ENCODE data around the gene GUF1.
A peak's percentile ranks its signal among the peaks of the same experiment; 100 is the strongest.

The GUF1 gene

GRCh38 chr4:44701037-44701436 is 22.8 kb downstream of the GUF1 start:
- peaks cover 16 to 53% of the 10 kb centered on the region in 2 donors for H3K36me3 ChIP-seq (ENCODE audit: control insufficient read depth in 1 of 2, insufficient read depth in 2 of 2, low read length in 2 of 2)
- no peak overlapping the region for H3K27ac ChIP-seq (ENCODE audit: low read depth, low read length)

DNA sequence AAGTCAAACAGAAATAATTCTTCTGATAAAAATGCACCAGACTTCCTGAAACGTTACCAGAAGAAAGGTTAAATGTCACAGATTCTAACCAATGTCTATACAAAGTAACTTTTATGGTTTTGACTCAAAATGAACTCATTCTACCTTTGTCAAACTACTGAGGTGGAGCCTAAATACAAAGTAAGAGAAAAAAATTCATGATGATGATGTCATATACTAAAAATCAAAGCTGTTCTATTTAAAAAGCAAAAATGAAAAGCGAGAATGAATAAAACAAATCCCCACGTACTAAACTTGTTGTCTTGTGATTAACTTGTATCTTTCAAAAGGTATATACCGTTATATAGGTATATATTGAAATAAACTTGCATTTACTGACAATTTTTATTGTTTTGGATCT is 26.5 kb downstream of the GUF1 start:
- Histone ChIP-seq H3K36me3 (ENCODE audit: control insufficient read depth in 1 of 2, insufficient read depth in 2 of 2, low read length in 2 of 2) (peaks cover 12 to 26% of the 10 kb centered on the region in 2 donors), H3K27ac (ENCODE audit: low read depth, low read length) (no peak overlapping the region), H3K9me3 (ENCODE audit: control insufficient read depth in 1 of 2, low read length in 2 of 2) (no peaks in the 10 kb centered on the region), H3K4me3 (ENCODE audit: low read depth in 1 of 2, low read length in 2 of 2) (no peak overlapping the region), H3K27me3 (ENCODE audit: control insufficient read depth in 1 of 2, insufficient read depth in 2 of 2, low read length in 2 of 2) (no peaks in the 10 kb centered on the region), H3K4me1 (ENCODE audit: control insufficient read depth in 1 of 2, insufficient read depth in 2 of 2, low read length in 2 of 2) (no peaks in the 10 kb centered on the region), H3K9ac (ENCODE audit: low read depth in 1 of 2, low read length in 2 of 2) (no peak overlapping the region)

More at GRCh38 chr4:44701037-44701436, 22.8 kb downstream of the GUF1 start:
- Histone ChIP-seq H3K9ac (ENCODE audit: low read depth in 1 of 2, low read length in 2 of 2) (no peak overlapping the region), H3K27me3 (ENCODE audit: control insufficient read depth in 1 of 2, insufficient read depth in 2 of 2, low read length in 2 of 2) (no peaks in the 10 kb centered on the region), H3K4me3 (ENCODE audit: low read depth in 1 of 2, low read length in 2 of 2) (no peak overlapping the region), H3K9me3 (ENCODE audit: control insufficient read depth in 1 of 2, low read length in 2 of 2) (no peaks in the 10 kb centered on the region), H3K4me1 (ENCODE audit: control insufficient read depth in 1 of 2, insufficient read depth in 2 of 2, low read length in 2 of 2) (no peaks in the 10 kb centered on the region)

GRCh38 chr4:44713125-44713524 is 34.9 kb downstream of the GUF1 start:
- Histone ChIP-seq H3K9me3 (ENCODE audit: control insufficient read depth in 1 of 2, low read length in 2 of 2) (no peaks in the 10 kb centered on the region), H3K9ac (ENCODE audit: low read depth in 1 of 2, low read length in 2 of 2) (no peak overlapping the region), H3K4me3 (ENCODE audit: low read depth in 1 of 2, low read length in 2 of 2) (no peak overlapping the region), H3K27me3 (ENCODE audit: control insufficient read depth in 1 of 2, insufficient read depth in 2 of 2, low read length in 2 of 2) (no peaks in the 10 kb centered on the region), H3K4me1 (ENCODE audit: control insufficient read depth in 1 of 2, insufficient read depth in 2 of 2, low read length in 2 of 2) (no peaks in the 10 kb centered on the region), H3K36me3 (ENCODE audit: control insufficient read depth in 1 of 2, insufficient read depth in 2 of 2, low read length in 2 of 2) (no peaks in the 10 kb centered on the region), H3K27ac (ENCODE audit: low read depth, low read length) (no peak overlapping the region)

- Histone ChIP-seq H3K9ac (ENCODE audit: low read depth in 1 of 2, low read length in 2 of 2) (no peak overlapping the region), H3K27ac (ENCODE audit: low read depth, low read length) (no peak overlapping the region), H3K36me3 (ENCODE audit: control insufficient read depth in 1 of 2, insufficient read depth in 2 of 2, low read length in 2 of 2) (no peaks in the 10 kb centered on the region), H3K9me3 (ENCODE audit: control insufficient read depth in 1 of 2, low read length in 2 of 2) (no peaks in the 10 kb centered on the region), H3K4me1 (ENCODE audit: control insufficient read depth in 1 of 2, insufficient read depth in 2 of 2, low read length in 2 of 2) (no peaks in the 10 kb centered on the region), H3K4me3 (ENCODE audit: low read depth in 1 of 2, low read length in 2 of 2) (no peak overlapping the region), H3K27me3 (ENCODE audit: control insufficient read depth in 1 of 2, insufficient read depth in 2 of 2, low read length in 2 of 2) (no peaks in the 10 kb centered on the region)
Measured at GRCh38 chr4:44716597-44716996, 38.4 kb downstream of the GUF1 start.

DNA sequence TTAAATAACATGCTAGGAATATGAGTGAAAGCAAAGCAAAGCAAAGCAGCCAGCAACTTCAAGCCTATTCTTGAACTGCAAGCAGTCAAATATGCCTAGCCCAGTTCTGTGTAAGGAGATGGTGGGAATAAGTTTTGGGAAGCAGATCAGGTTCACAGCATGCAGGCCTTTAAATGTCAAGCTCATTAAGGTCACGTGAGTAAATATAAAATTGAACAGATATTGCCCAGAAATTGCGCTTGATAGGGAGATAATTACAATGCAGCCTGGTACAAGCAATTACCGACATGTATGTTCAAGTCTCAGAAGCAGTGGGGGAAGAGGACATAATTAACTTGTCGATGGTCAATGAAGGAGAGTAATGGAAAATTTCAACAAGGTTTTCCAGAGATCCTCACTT is 42.2 kb downstream of the GUF1 start:
- H3K9me3 ChIP-seq (ENCODE audit: control insufficient read depth in 1 of 2, low read length in 2 of 2): no peaks in the 10 kb centered on the region
- H3K36me3 ChIP-seq (ENCODE audit: control insufficient read depth in 1 of 2, insufficient read depth in 2 of 2, low read length in 2 of 2): no peaks in the 10 kb centered on the region
- no peaks in the 10 kb centered on the region for H3K27me3 ChIP-seq (ENCODE audit: control insufficient read depth in 1 of 2, insufficient read depth in 2 of 2, low read length in 2 of 2)
- H3K4me1 ChIP-seq (ENCODE audit: control insufficient read depth in 1 of 2, insufficient read depth in 2 of 2, low read length in 2 of 2): peaks cover 7 to 8% of the 10 kb centered on the region in 2 donors
- no peak overlapping the region for H3K4me3 ChIP-seq (ENCODE audit: low read depth in 1 of 2, low read length in 2 of 2)
- no peak overlapping the region for H3K27ac ChIP-seq (ENCODE audit: low read depth, low read length)
- H3K9ac ChIP-seq (ENCODE audit: low read depth in 1 of 2, low read length in 2 of 2): no peak overlapping the region

DNA sequence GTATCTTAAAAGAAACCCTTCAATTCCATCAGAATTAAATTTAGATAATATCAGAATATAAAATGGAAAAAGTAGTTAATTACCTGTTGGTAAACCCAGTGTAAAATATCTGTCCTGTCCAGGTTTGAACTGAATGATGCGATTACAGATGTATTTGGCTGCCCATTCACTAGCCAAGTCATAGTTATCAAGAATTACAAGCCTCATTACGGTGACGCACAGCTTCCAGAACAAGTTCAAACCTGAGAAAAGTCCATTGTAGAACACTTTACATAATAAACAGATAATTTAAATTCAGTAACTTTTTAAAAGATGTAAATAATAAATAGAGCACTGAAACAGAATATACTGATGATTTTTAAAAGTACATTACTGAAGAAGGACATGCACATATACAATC is 43.8 kb downstream of the GUF1 start:
- Histone ChIP-seq H3K4me3 (ENCODE audit: low read depth in 1 of 2, low read length in 2 of 2) (no peak overlapping the region), H3K9me3 (ENCODE audit: control insufficient read depth in 1 of 2, low read length in 2 of 2) (no peaks in the 10 kb centered on the region), H3K27me3 (ENCODE audit: control insufficient read depth in 1 of 2, insufficient read depth in 2 of 2, low read length in 2 of 2) (no peaks in the 10 kb centered on the region), H3K4me1 (ENCODE audit: control insufficient read depth in 1 of 2, insufficient read depth in 2 of 2, low read length in 2 of 2) (peaks cover 13% of the 10 kb centered on the region in 2 donors), H3K27ac (ENCODE audit: low read depth, low read length) (no peak overlapping the region), H3K9ac (ENCODE audit: low read depth in 1 of 2, low read length in 2 of 2) (no peak overlapping the region), H3K36me3 (ENCODE audit: control insufficient read depth in 1 of 2, insufficient read depth in 2 of 2, low read length in 2 of 2) (no peaks in the 10 kb centered on the region)

GRCh38 chr4:44725166-44725565 is 46.9 kb downstream of the GUF1 start:
- no peaks in the 10 kb centered on the region for H3K27me3 ChIP-seq (ENCODE audit: control insufficient read depth in 1 of 2, insufficient read depth in 2 of 2, low read length in 2 of 2)
- no peak overlapping the region for H3K27ac ChIP-seq (ENCODE audit: low read depth, low read length)
- no peaks in the 10 kb centered on the region for H3K36me3 ChIP-seq (ENCODE audit: control insufficient read depth in 1 of 2, insufficient read depth in 2 of 2, low read length in 2 of 2)
- H3K4me1 ChIP-seq (ENCODE audit: control insufficient read depth in 1 of 2, insufficient read depth in 2 of 2, low read length in 2 of 2): peaks cover 16 to 19% of the 10 kb centered on the region in 2 donors
- H3K4me3 ChIP-seq (ENCODE audit: low read depth in 1 of 2, low read length in 2 of 2): peak overlapping the region; percentile 78 to 89
- peak overlapping the region in 1 of 2 donors; percentile 67 for H3K9ac ChIP-seq (ENCODE audit: low read depth in 1 of 2, low read length in 2 of 2)
- no peaks in the 10 kb centered on the region for H3K9me3 ChIP-seq (ENCODE audit: control insufficient read depth in 1 of 2, low read length in 2 of 2)

DNA sequence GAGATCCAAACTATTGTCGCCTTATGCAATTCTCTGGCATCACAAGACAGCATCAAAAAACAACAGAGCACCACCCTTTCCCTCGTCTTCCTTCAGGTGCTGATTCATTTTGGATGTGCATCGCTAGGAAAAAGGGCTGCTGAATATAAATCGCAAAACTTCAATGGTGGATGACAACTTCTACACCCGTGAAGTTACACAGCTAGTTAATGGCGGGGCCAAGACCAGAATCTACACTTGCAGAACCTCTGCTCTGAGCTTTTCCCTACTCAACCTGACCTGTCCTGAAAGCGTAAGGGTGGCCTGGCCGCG is 47.5 kb downstream of the GUF1 start:
- peak overlapping the region; percentile 78 to 89 for H3K4me3 ChIP-seq (ENCODE audit: low read depth in 1 of 2, low read length in 2 of 2)
- H3K36me3 ChIP-seq (ENCODE audit: control insufficient read depth in 1 of 2, insufficient read depth in 2 of 2, low read length in 2 of 2): no peaks in the 10 kb centered on the region
- no peaks in the 10 kb centered on the region for H3K27me3 ChIP-seq (ENCODE audit: control insufficient read depth in 1 of 2, insufficient read depth in 2 of 2, low read length in 2 of 2)
- peak overlapping the region; percentile 67 to 69 for H3K9ac ChIP-seq (ENCODE audit: low read depth in 1 of 2, low read length in 2 of 2)
- peaks cover 16 to 19% of the 10 kb centered on the region in 2 donors for H3K4me1 ChIP-seq (ENCODE audit: control insufficient read depth in 1 of 2, insufficient read depth in 2 of 2, low read length in 2 of 2)
- H3K9me3 ChIP-seq (ENCODE audit: control insufficient read depth in 1 of 2, low read length in 2 of 2): no peaks in the 10 kb centered on the region
- no peak overlapping the region for H3K27ac ChIP-seq (ENCODE audit: low read depth, low read length)

DNA sequence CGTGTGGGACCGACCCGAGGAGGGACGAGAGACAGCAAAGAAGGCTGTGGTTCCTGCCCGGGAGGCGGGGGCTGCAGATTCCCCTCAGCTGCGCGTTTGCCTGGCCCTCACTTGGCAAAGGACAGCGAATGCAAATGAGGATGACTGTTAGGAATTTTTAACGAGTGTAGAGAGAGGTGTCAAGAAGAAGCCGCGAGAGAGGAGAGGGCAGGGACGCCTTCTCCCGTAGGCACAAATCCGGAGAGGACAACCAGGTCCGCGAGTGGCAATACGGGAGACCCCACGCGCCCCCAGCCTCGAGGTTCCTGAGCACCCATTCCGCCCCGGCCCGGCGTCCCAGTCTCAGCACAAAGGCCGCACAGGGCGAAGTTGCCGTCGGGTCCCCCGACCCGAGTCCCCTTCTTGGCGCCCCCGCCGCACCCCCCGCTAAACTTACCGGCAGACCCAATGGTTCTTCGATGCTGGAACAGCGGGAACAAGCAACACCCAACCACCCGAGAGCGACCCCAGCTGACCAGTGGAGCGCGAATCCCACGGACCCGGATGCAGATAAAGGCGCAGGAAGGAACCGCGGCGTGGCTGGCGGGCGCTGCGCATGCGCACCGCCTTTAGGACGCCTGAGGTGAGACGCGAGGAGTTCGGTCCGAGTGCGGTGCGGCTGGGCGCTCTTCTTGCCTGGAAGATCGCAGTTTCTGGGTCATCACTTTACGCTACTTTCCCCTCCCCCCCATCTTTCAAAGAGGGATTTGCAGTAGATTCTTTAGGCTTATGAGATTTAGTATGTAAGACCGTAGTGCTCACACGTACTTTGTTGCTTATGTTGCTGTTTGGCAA is 48.0 kb downstream of the GUF1 start, which contains the start of gene GNPDA2:
Gene GNPDA2, minus strand, starts transcription at position 519 of the 834 bp plus-strand sequence. CDS start 4,349 bp downstream, outside the sequence.
- peaks cover 16 to 19% of the 10 kb centered on the region in 2 donors for H3K4me1 ChIP-seq (ENCODE audit: control insufficient read depth in 1 of 2, insufficient read depth in 2 of 2, low read length in 2 of 2)
- H3K4me3 ChIP-seq (ENCODE audit: low read depth in 1 of 2, low read length in 2 of 2): peak within 1 kb of the TSS; percentile 78 to 89
- H3K9ac ChIP-seq (ENCODE audit: low read depth in 1 of 2, low read length in 2 of 2): peak within 1 kb of the TSS; percentile 67 to 69
- no peaks in the 10 kb centered on the region for H3K36me3 ChIP-seq (ENCODE audit: control insufficient read depth in 1 of 2, insufficient read depth in 2 of 2, low read length in 2 of 2)
- peak within 1 kb of the TSS; percentile 43 for H3K27ac ChIP-seq (ENCODE audit: low read depth, low read length)
- no peaks in the 10 kb centered on the region for H3K27me3 ChIP-seq (ENCODE audit: control insufficient read depth in 1 of 2, insufficient read depth in 2 of 2, low read length in 2 of 2)
- no peaks in the 10 kb centered on the region for H3K9me3 ChIP-seq (ENCODE audit: control insufficient read depth in 1 of 2, low read length in 2 of 2)

GRCh38 chr4:44727471-44727870 is 49.3 kb downstream of the GUF1 start:
- Histone ChIP-seq H3K9ac (ENCODE audit: low read depth in 1 of 2, low read length in 2 of 2) (no peak overlapping the region), H3K4me1 (ENCODE audit: control insufficient read depth in 1 of 2, insufficient read depth in 2 of 2, low read length in 2 of 2) (peaks cover 16 to 19% of the 10 kb centered on the region in 2 donors), H3K36me3 (ENCODE audit: control insufficient read depth in 1 of 2, insufficient read depth in 2 of 2, low read length in 2 of 2) (no peaks in the 10 kb centered on the region), H3K9me3 (ENCODE audit: control insufficient read depth in 1 of 2, low read length in 2 of 2) (no peaks in the 10 kb centered on the region), H3K4me3 (ENCODE audit: low read depth in 1 of 2, low read length in 2 of 2) (peak overlapping the region in 1 of 2 donors; percentile 89), H3K27ac (ENCODE audit: low read depth, low read length) (no peak overlapping the region), H3K27me3 (ENCODE audit: control insufficient read depth in 1 of 2, insufficient read depth in 2 of 2, low read length in 2 of 2) (no peaks in the 10 kb centered on the region)

Measured in duodenal mucosa (tissue), 2 donors.